Fibroblast of lung (primary cell): Measurements from ENCODE around the gene AGAP4. TPM values are rescaled to one million over a fixed set of nuclear protein-coding genes. Genes with fewer than 3 reads are reported as not detected.
A peak's percentile ranks its signal among the peaks of the same experiment; 100 is the strongest.
"Not testable (repeated sequence)": the region's sequence is repeated elsewhere in the genome, so short reads cannot be mapped to it uniquely, and the experiment has no call there.

Experiments
- DNase-seq, 2 donors: peaks; one replicate each; pipeline versions ENCODE4 v3.0.0 to v3.0.0-alpha.2; 2010; ENCODE audit warnings: low read depth in 2 of 2
- H2AFZ ChIP-seq: 2 replicates; pipeline ENCODE4 v1.5.1; 2012; ENCODE audit warnings: low read length, control low read depth, inconsistent platforms
- H3K27ac ChIP-seq: 2 replicates; pipeline ENCODE4 v1.5.1; 2011; ENCODE audit warnings: low read length, control low read depth; ENCODE audit not compliant: insufficient read depth
- H3K27me3 ChIP-seq: 2 replicates; pipeline ENCODE4 v1.5.1; 2011; ENCODE audit warnings: mild to moderate bottlenecking, low read length; ENCODE audit not compliant: control insufficient read depth, insufficient read depth
- H3K36me3 ChIP-seq: 2 replicates; pipeline ENCODE4 v1.5.1; 2011; ENCODE audit warnings: low read length; ENCODE audit not compliant: control insufficient read depth, insufficient read depth
- H3K4me1 ChIP-seq: 2 replicates; pipeline ENCODE4 v1.5.1; 2011; ENCODE audit warnings: low read length; ENCODE audit not compliant: control insufficient read depth, insufficient read depth; ENCODE audit errors: extremely low read depth
- H3K4me2 ChIP-seq: 2 replicates; pipeline ENCODE4 v1.5.1; 2011; ENCODE audit warnings: low read length, control low read depth; ENCODE audit not compliant: insufficient read depth; ENCODE audit errors: extremely low read depth
- H3K4me3 ChIP-seq, 4 experiments: fragments of 200-600 bp in 1 of 4; sonication (generic) in 1 of 4; replicated peaks in 1 of 4; 2 replicates each; pipeline ENCODE4 v1.5.1; 2011 to 2016; ENCODE audit warnings: low read length in 4 of 4, low read depth in 3 of 4, mild to moderate bottlenecking in 3 of 4, control low read depth in 2 of 4, inconsistent platforms in 1 of 4, mixed read lengths in 1 of 4; ENCODE audit not compliant: insufficient read depth in 1 of 4; ENCODE audit errors: control extremely low read depth in 1 of 4
- H3K79me2 ChIP-seq: 2 replicates; pipeline ENCODE4 v1.5.1; 2012; ENCODE audit warnings: mild to moderate bottlenecking, low read length, inconsistent platforms; ENCODE audit not compliant: control insufficient read depth, insufficient read depth
- H3K9ac ChIP-seq: 2 replicates; pipeline ENCODE4 v1.5.1; 2011; ENCODE audit warnings: mild to moderate bottlenecking, low read length, control low read depth; ENCODE audit not compliant: insufficient read depth
- H3K9me3 ChIP-seq: 2 replicates; pipeline ENCODE4 v1.5.1; 2012; ENCODE audit warnings: low read depth, low read length; ENCODE audit not compliant: control insufficient read depth, insufficient read depth
- H4K20me1 ChIP-seq: 2 replicates; pipeline ENCODE4 v1.5.1; 2011; ENCODE audit warnings: low read length; ENCODE audit not compliant: control insufficient read depth, insufficient read depth; ENCODE audit errors: extremely low read depth
- EZH2 ChIP-seq: IDR thresholded peaks from 2 replicates; pipeline ENCODE4 v1.5.1; 2012; ENCODE audit warnings: low read length, control low read depth, mild to moderate bottlenecking; ENCODE audit errors: missing control alignments
- polyA plus RNA-seq, 2 donors: library from polyadenylated mRNA; depleted of rRNA in 1 of 2; stranded (reverse) in 1 of 2; unstranded in 1 of 2; fragments of >200 nt; gene quantifications; 2 replicates each; pipeline ENCODE4 v1.2.1, GENCODE V29; 2011 to 2012; ENCODE audit warnings: missing spikeins in 1 of 2
- total RNA-seq: library from RNA; depleted of rRNA; stranded (reverse); fragments of >200 nt; gene quantifications from 2 replicates; pipeline ENCODE4 v1.2.1, GENCODE V29; 2014
- TF ChIP-seq, protein P1 (sequence below), 2 donors: IDR thresholded peaks in 1 of 2; conservative IDR thresholded peaks in 1 of 2; 1 replicate in 1 of 2; 2 replicates in 1 of 2; pipeline ENCODE4 v1.5.1; 2011 to 2012; ENCODE audit warnings: low read length in 2 of 2, control low read depth in 1 of 2, inconsistent platforms in 1 of 2, low read depth in 1 of 2, mild to moderate bottlenecking in 1 of 2

Gene AGAP4
- total and polyA plus RNA-seq, 2 donors (not counting 1 experiment from before 2014, with no cell fraction given), result 3.3 to 8.1 TPM

DNA sequence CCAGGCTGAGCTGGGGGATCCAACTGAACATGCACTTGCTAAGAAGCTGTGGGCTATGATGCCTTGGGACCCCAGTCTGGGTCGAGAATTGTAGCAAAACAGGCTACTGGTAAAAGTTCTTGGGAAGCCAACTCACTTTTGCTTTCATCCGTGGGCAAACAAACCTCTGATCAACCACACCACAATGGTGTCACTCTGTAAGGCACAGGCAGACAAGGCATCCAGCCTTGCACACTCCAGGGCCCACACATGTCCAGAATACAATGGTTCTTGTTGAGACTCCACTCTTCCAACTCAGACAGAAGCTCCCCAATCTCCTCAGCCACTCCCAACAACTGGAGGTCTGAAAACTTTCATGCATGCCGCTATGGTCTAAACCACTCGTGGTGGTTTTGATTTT is 10.6 kb upstream of the AGAP4 start:
- DNase-seq, H3K36me3 ChIP-seq, H3K9ac ChIP-seq, H3K4me2 ChIP-seq, H4K20me1 ChIP-seq, H3K27ac ChIP-seq, H3K4me3 ChIP-seq, H3K9me3 ChIP-seq, H3K4me1 ChIP-seq, H2AFZ ChIP-seq, H3K79me2 ChIP-seq, H3K27me3 ChIP-seq: not testable (repeated sequence)

DNA sequence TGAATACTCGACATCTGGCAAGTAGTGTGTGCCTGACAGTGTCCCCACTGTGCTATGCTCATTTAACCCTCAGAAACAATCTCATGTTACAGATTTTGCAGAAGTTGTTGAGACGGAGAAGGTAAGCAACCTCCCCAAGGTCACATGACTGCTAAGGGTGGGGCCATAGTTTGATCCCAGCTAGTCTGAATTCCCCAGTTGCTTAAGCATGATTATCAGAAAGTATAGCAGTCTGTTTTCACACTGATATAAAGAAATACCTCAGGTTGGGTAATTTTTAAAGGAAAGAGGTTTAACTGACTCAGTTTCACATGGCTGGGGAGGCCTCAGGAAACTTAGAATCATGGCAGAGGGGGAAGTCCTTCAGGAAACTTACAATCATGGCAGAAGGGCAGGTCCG is 1.2 kb upstream of the AGAP4 start:
- H3K36me3 ChIP-seq, H3K9ac ChIP-seq, H3K9me3 ChIP-seq, H4K20me1 ChIP-seq, H3K27me3 ChIP-seq, DNase-seq, H3K27ac ChIP-seq, H2AFZ ChIP-seq, H3K4me2 ChIP-seq, H3K79me2 ChIP-seq, H3K4me3 ChIP-seq, H3K4me1 ChIP-seq: not testable (repeated sequence)

DNA sequence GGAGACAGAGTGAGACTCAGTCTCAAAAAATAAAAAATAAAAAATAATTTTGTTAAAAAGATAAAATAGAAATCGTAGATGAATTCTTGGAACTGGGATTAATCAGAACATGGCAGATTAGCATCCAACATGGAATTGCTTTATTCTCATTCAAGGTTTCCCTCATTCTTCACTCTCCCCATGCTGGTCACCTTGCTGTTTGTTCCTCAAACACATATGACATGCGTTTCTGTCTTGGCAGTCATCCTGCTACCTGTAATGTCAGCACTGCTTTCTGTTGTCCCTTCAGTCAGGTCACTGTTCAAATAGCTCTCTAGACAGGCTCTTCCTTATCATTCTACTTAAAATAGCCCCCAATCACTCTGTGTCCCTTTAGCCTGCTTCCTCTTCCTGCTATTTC is 24.4 kb downstream of the AGAP4 start:
- not testable (repeated sequence) for DNase-seq, H3K27ac ChIP-seq, H3K9ac ChIP-seq, H3K79me2 ChIP-seq, H3K9me3 ChIP-seq, H3K27me3 ChIP-seq, H2AFZ ChIP-seq, H3K4me3 ChIP-seq, H4K20me1 ChIP-seq, H3K4me2 ChIP-seq, H3K4me1 ChIP-seq, H3K36me3 ChIP-seq

DNA sequence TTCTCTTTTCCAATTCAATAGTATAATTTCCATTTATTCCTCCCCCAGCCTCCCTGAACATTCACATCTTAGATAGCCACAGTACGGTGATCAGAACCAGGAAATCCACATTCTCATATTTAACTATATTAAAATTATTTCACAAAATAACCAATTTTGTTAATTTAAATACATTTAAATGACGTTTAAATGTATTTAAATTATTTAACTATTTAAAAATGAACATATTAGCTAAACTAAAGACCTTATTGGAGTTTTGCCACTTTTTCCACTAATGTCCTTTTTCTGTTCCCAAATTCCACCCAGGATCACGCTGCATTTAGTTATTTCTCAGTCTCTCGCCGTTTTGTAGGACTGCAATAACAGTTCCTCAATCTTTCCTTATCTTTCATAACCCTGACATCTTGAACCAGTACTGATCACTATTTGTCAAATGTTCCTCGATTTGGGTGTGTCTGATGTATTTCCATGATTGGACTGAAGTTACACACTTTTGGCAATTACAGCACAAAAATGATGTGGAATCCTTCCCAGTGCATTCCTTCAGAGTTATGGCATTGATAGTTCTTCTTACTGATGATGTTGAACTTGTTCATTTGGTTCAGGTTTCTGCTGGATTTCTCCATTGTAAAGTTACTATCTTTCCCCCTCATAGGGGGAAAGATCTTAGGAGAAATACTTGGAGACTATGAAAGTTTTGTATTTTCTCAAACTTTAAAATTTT is 27.0 kb downstream of the AGAP4 start:
- not testable (repeated sequence) for H3K9ac ChIP-seq, H3K36me3 ChIP-seq, H3K9me3 ChIP-seq, H4K20me1 ChIP-seq, H3K27me3 ChIP-seq, H3K4me2 ChIP-seq, H3K4me1 ChIP-seq, H3K4me3 ChIP-seq, H3K27ac ChIP-seq, H3K79me2 ChIP-seq, H2AFZ ChIP-seq
- DNase-seq, result peak; percentile 8 to 20

DNA sequence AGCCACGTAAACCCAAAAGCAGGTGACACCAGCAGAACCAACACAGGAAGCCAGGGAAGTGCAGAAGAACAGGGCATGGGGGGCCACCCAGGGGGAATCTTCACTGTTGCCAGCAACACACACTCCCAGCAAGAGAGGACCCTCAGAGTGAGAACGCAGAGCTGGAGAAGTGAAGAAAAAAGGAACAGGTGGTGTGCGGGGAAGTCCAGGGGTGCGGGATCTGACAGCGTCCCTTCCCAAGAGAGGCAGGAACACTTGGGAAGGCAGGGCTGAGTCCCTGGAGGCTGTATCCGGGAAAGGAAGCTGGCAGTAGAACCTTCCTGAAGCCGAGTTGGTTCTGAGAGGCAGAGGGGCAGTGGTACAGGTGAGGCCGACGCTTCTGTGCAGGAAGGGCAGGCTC is 27.7 kb downstream of the AGAP4 start:
- H3K4me1 ChIP-seq, result no peaks in the 10 kb centered on the region
- DNase-seq, result no peak

More for the DNA sequence above, 27.7 kb downstream of the AGAP4 start:
- Histone ChIP-seq H3K79me2 (no peaks in the 10 kb centered on the region), H3K9me3 (no peaks in the 10 kb centered on the region), H3K36me3 (no peaks in the 10 kb centered on the region), H3K9ac (no peak overlapping the region), H3K27me3 (no peaks in the 10 kb centered on the region), H3K27ac (no peak overlapping the region), H3K4me3 (no peak overlapping the region), H2AFZ (no peak overlapping the region), H3K4me2 (no peak overlapping the region), H4K20me1 (no peaks in the 10 kb centered on the region)
- TF ChIP-seq, protein P1, sequence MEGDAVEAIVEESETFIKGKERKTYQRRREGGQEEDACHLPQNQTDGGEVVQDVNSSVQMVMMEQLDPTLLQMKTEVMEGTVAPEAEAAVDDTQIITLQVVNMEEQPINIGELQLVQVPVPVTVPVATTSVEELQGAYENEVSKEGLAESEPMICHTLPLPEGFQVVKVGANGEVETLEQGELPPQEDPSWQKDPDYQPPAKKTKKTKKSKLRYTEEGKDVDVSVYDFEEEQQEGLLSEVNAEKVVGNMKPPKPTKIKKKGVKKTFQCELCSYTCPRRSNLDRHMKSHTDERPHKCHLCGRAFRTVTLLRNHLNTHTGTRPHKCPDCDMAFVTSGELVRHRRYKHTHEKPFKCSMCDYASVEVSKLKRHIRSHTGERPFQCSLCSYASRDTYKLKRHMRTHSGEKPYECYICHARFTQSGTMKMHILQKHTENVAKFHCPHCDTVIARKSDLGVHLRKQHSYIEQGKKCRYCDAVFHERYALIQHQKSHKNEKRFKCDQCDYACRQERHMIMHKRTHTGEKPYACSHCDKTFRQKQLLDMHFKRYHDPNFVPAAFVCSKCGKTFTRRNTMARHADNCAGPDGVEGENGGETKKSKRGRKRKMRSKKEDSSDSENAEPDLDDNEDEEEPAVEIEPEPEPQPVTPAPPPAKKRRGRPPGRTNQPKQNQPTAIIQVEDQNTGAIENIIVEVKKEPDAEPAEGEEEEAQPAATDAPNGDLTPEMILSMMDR (conservative IDR thresholded peaks at IDR 0.05 in 1 of 2, IDR thresholded peaks at IDR 0.05 in 1 of 2; ENCODE audit: low read depth in 1 of 2, low read length in 2 of 2), result no peak
- TF ChIP-seq EZH2, result no peak
